NT2/D1 (cell line): ENCODE measurements around the gene P2RY14.

Experiments
- SUZ12 ChIP-seq: IDR thresholded peaks from 2 replicates; pipeline ENCODE4 v1.6.1; 2011; ENCODE audit not compliant: insufficient read length, insufficient read depth; ENCODE audit errors: extremely low read depth
- ZNF274 ChIP-seq: IDR thresholded peaks from 2 replicates; pipeline ENCODE4 v1.6.1; 2011; ENCODE audit warnings: mild to moderate bottlenecking, low read depth, low read length

DNA sequence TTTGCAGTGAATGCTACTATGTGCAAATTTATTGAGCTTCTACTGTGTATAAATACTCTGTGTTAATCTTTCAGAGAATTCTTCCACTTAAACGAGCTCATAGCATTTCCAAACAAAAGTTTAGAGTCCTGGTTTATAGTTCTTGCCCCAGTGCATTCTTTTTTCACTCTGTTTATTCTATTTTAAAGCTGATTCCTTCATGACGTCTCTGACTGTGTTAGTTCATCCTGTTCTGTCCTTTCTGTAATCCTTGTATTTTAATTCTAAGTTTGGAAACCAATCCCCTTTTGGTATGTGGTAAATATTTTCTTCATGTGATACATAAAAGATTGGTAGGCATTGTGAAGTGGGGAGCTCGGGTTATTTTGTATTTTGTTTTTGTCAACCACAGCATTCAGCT lies 18.7 kb downstream of the P2RY14 start:
- TF ChIP-seq ZNF274 (no peak), SUZ12 (no peak)
